GM18517 (cell line): ENCODE data around the gene VWC2.

ENCODE experiments used
- ATAC-seq: cut with Tn5 transposase; IDR thresholded peaks from one replicate; pipeline ENCODE4 v1.9.1; 2021; ENCODE audit warnings: mild to moderate bottlenecking, moderate library complexity; ENCODE audit not compliant: unreplicated experiment

VWC2 gene

GRCh38 chr7:49927631-49928030 lies 154.2 kb downstream of the VWC2 start:
- no peak for ATAC-seq

- no peak for ATAC-seq
Measured at GRCh38 chr7:49928787-49929186, 155.3 kb downstream of the VWC2 start.

GRCh38 chr7:49931627-49932026 lies 158.2 kb downstream of the VWC2 start:
- no peak for ATAC-seq

- no peak for ATAC-seq
Measured at GRCh38 chr7:49937608-49938007, 164.2 kb downstream of the VWC2 start.
